HEK293 (cell line): ENCODE results near the gene EVA1C.
"Not testable (repeated sequence)": the region's sequence is repeated elsewhere in the genome, so short reads cannot be mapped to it uniquely, and the experiment has no call there.

Source experiments
- CTCF ChIA-PET: fragments of 350-600 bp; formaldehyde crosslinking; extraction: SDS; loops from one replicate; lab custom pipeline; 2021; ENCODE audit warnings: antibody characterized with exemption; lab: Yijun Ruan, JAX
- POLR2A ChIA-PET: fragments of 300-600 bp; formaldehyde crosslinking; extraction: SDS; loops from one replicate; lab custom pipeline; 2020; ENCODE audit warnings: antibody characterized with exemption, inconsistent platforms; lab: Yijun Ruan, JAX
- H3K27ac ChIP-seq: fragments of 200-500 bp; sonication (Bioruptor generic); 2 replicates; pipeline ENCODE4 v1.5.1; 2014; ENCODE audit warnings: low read depth, low read length, control low read depth, inconsistent platforms; ENCODE audit errors: extremely low read depth
- H3K36me3 ChIP-seq, 2 experiments: fragments of 200-500 bp in 1 of 2; sonication (Bioruptor generic) in 1 of 2; 1 replicate in 1 of 2; 2 replicates in 1 of 2; pipeline ENCODE4 v1.5.1; 2014 to 2017; ENCODE audit warnings: inconsistent platforms in 2 of 2, low read length in 2 of 2; ENCODE audit not compliant: control insufficient read depth in 2 of 2, insufficient read depth in 1 of 2
- H3K4me1 ChIP-seq: fragments of 200-500 bp; sonication (Bioruptor generic); 2 replicates; pipeline ENCODE4 v1.5.1; 2014; ENCODE audit warnings: mild to moderate bottlenecking, low read length, inconsistent platforms; ENCODE audit not compliant: control insufficient read depth, insufficient read depth
- H3K4me3 ChIP-seq: 2 replicates; pipeline ENCODE4 v1.5.1; 2011; ENCODE audit warnings: low read depth, mild to moderate bottlenecking, control low read depth, low read length, moderate library complexity
- H3K9me3 ChIP-seq: fragments of 200-500 bp; sonication (Bioruptor generic); 2 replicates; pipeline ENCODE4 v1.5.1; 2014; ENCODE audit warnings: low read depth, low read length, inconsistent platforms; ENCODE audit not compliant: control insufficient read depth, insufficient read depth
- BCL11A ChIP-seq: fragments of 450-650 bp; formaldehyde crosslinking; IDR thresholded peaks from 2 replicates; pipeline ENCODE4 v1.5.1; 2016; ENCODE audit warnings: low read depth, missing biosample characterization, missing genetic modification characterization
- OVOL3 ChIP-seq: fragments of 450-650 bp; formaldehyde crosslinking; IDR thresholded peaks from 2 replicates; pipeline ENCODE4 v1.5.1; 2016; ENCODE audit warnings: missing biosample characterization, missing genetic modification characterization
- SCRT2 ChIP-seq: fragments of 450-650 bp; formaldehyde crosslinking; IDR thresholded peaks from 2 replicates; pipeline ENCODE4 v1.5.1; 2016; ENCODE audit warnings: missing biosample characterization, missing genetic modification characterization
- SETDB1 ChIP-seq: IDR thresholded peaks from one replicate; pipeline ENCODE4 v1.6.1; 2017; ENCODE audit warnings: mild to moderate bottlenecking, low read length, moderate library complexity, mixed read lengths; ENCODE audit not compliant: insufficient read length
- ZNF112 ChIP-seq: fragments of 450-650 bp; formaldehyde crosslinking; IDR thresholded peaks from 2 replicates; pipeline ENCODE4 v1.5.0; 2017; ENCODE audit warnings: missing biosample characterization, missing genetic modification characterization
- ZNF140 ChIP-seq: fragments of 450-650 bp; formaldehyde crosslinking; IDR thresholded peaks from 2 replicates; pipeline ENCODE4 v1.5.1; 2016; ENCODE audit warnings: missing biosample characterization, missing genetic modification characterization
- ZNF157 ChIP-seq: fragments of 450-650 bp; formaldehyde crosslinking; IDR thresholded peaks from 2 replicates; pipeline ENCODE4 v1.5.1; 2016; ENCODE audit warnings: missing biosample characterization, missing genetic modification characterization
- ZNF366 ChIP-seq: fragments of 450-650 bp; formaldehyde crosslinking; conservative IDR thresholded peaks from 2 replicates; pipeline ENCODE4 v1.5.1; 2016; ENCODE audit warnings: missing biosample characterization, missing genetic modification characterization
- ZNF48 ChIP-seq: fragments of 450-650 bp; formaldehyde crosslinking; IDR thresholded peaks from 2 replicates; pipeline ENCODE4 v1.5.1; 2016; ENCODE audit warnings: missing biosample characterization, missing genetic modification characterization
- ZNF488 ChIP-seq: fragments of 450-650 bp; formaldehyde crosslinking; IDR thresholded peaks from 2 replicates; pipeline ENCODE4 v1.5.1; 2016; ENCODE audit warnings: missing biosample characterization, missing genetic modification characterization
- ZNF510 ChIP-seq: fragments of 450-650 bp; formaldehyde crosslinking; IDR thresholded peaks from 2 replicates; pipeline ENCODE4 v1.5.1; 2018; ENCODE audit warnings: mild to moderate bottlenecking, missing genetic modification characterization, missing biosample characterization; ENCODE audit not compliant: insufficient replicate concordance
- ZNF560 ChIP-seq: fragments of 450-650 bp; formaldehyde crosslinking; IDR thresholded peaks from 2 replicates; pipeline ENCODE4 v1.5.1; 2017; ENCODE audit warnings: missing biosample characterization, missing genetic modification characterization, borderline replicate concordance
- ZNF624 ChIP-seq: fragments of 450-650 bp; formaldehyde crosslinking; IDR thresholded peaks from 2 replicates; pipeline ENCODE4 v1.5.1; 2017; ENCODE audit warnings: missing biosample characterization, missing genetic modification characterization

EVA1C gene

GRCh38 chr21:32525282-32525681 lies 112.8 kb downstream of the EVA1C start:
- no peaks in the 10 kb centered on the region for H3K36me3 ChIP-seq
- CTCF ChIA-PET = interaction anchor here (1.2 kb wide), 1 partner anchor 15 kb away, joined by 3 read pairs; no protein-coding TSS in a partner anchor
- no peaks in the 10 kb centered on the region for H3K9me3 ChIP-seq
- no peaks in the 10 kb centered on the region for H3K4me1 ChIP-seq
- TF ChIP-seq ZNF157 = no peak
- no peak for TF ChIP-seq OVOL3 (tag by site-specific recombination)
- no peak for TF ChIP-seq ZNF488
- no peak overlapping the region for H3K4me3 ChIP-seq
- no peak overlapping the region for H3K27ac ChIP-seq
- POLR2A ChIA-PET = no interaction called here

- Histone ChIP-seq H3K4me3 (no peak overlapping the region), H3K27ac (no peak overlapping the region), H3K4me1 (no peaks in the 10 kb centered on the region), H3K36me3 (peaks cover 0 to 5% of the 10 kb centered on the region in 2 experiments; a peak in 1 of 3 replicates), H3K9me3 (no peaks in the 10 kb centered on the region)
- ChIA-PET POLR2A (no interaction called here), CTCF (no interaction called here)
- TF ChIP-seq BCL11A (tag by site-specific recombination) (no peak), ZNF112 (tag by site-specific recombination) (peak; percentile 88), ZNF510 (tag by site-specific recombination) (no peak), ZNF48 (tag by site-specific recombination) (no peak)
Measured at GRCh38 chr21:32529679-32530078, 117.2 kb downstream of the EVA1C start.

GRCh38 chr21:32530809-32531208 lies 118.3 kb downstream of the EVA1C start:
- peak; percentile 27 for TF ChIP-seq SETDB1
- H3K4me1 ChIP-seq, H3K36me3 ChIP-seq, H3K9me3 ChIP-seq, H3K4me3 ChIP-seq, H3K27ac ChIP-seq, CTCF ChIA-PET: not testable (repeated sequence)
- POLR2A ChIA-PET = interaction anchor here (0.5 kb wide), 1 partner anchor 15 kb away, joined by 5 read pairs; no protein-coding TSS in a partner anchor

- H3K4me3 ChIP-seq, H3K36me3 ChIP-seq, H3K27ac ChIP-seq: not testable (repeated sequence)
- POLR2A ChIA-PET = interaction anchor here (0.5 kb wide), 1 partner anchor 16 kb away, joined by 5 read pairs; no protein-coding TSS in a partner anchor
- 0 out of 2 replicates have a peak, but pooled peaks have one; percentile 16 for TF ChIP-seq ZNF366 (tag by site-specific recombination)
- TF ChIP-seq, all 188 proteins: peak for 1; not testable (repeated sequence) for 187
- H3K9me3 ChIP-seq, CTCF ChIA-PET, H3K4me1 ChIP-seq: not testable (repeated sequence)
Measured at GRCh38 chr21:32531561-32531960, 119.1 kb downstream of the EVA1C start.

GRCh38 chr21:32532636-32533035 lies 120.1 kb downstream of the EVA1C start:
- no peak overlapping the region for H3K4me3 ChIP-seq
- no peaks in the 10 kb centered on the region for H3K4me1 ChIP-seq
- ChIA-PET CTCF (no interaction called here), POLR2A (no interaction called here)
- H3K36me3 ChIP-seq = peaks cover 0 to 5% of the 10 kb centered on the region in 2 experiments; a peak in 1 of 3 replicates
- TF ChIP-seq ZNF140 (tag by site-specific recombination) = no peak
- TF ChIP-seq ZNF560 (tag by site-specific recombination) = no peak
- TF ChIP-seq SCRT2 (tag by site-specific recombination) = no peak
- no peak for TF ChIP-seq ZNF624 (tag by site-specific recombination)
- no peaks in the 10 kb centered on the region for H3K9me3 ChIP-seq
- no peak overlapping the region for H3K27ac ChIP-seq
